Activated CD4-positive, alpha-beta T cell treated with anti-CD3 and anti-CD28 coated beads, Interleukin-10, Interleukin-2, amounts not matched to agents 100 ng/mL and 50 ng/mL, durations not matched to agents 16 hours and 8 hours (primary cell): ENCODE measurements around the gene IL20RB.
"Not testable (repeated sequence)": the region's sequence is repeated elsewhere in the genome, so short reads cannot be mapped to it uniquely, and the experiment has no call there.

ENCODE experiments used
- DNase-seq: peaks from one replicate; pipeline ENCODE4 v3.0.0-alpha.2; 2020

The IL20RB gene

DNA sequence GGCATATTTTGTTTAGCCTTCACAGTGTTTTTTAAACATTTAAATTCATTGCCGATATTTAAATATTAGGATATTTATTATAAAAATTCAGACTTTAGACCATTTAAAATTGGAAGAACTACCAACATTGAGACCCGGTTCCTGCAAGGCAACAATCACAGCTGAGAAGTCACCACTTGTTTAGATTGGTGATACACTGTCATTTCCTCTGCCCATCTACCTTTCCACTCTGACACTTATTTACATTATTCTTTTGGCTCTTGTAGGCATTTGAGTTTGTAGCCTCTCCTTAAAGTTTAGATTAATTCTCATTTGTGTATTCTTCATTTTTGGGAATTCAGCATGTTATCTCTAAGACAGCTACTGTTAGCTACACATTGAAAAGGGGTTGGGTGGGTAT, 10.3 kb upstream of the IL20RB start:
- DNase-seq: no peak

DNA sequence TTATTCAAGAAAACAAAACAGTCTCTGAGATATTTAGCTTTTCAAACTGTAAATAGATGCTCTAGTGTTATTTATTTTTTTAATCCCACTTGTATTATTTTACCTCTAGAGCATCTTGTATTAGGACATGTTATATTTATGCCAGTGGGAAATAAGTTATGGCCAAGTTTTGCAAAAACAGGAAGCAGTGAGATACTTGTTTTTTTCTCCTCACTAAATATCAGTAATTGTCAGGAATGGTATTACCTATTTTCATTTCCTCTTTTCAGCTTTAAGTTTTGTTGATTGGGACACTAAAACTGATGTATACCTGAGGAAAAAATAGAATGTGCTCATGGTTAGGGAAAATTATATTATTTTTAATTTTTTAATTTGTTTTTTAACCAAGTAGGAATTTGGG, 8.6 kb upstream of the IL20RB start:
- no peak for DNase-seq

DNA sequence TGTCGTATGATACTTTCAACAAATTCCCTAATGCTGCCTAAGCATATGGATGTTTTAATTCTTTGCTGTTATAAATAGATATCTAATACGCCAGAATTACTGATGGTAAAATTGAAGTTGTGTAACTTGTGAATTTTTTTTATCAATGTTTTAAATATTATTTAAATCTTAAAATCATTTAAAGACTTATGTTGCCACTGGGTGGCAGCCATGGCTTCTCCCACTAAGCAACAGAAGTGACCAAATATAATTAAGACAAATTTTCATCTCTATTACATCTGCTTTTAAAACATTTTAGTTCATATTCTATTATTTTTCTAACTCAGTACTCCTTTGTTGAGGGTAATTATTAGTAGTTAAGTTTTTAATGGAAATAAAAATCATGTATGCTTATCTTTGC, 8.1 kb upstream of the IL20RB start:
- DNase-seq: no peak

DNA sequence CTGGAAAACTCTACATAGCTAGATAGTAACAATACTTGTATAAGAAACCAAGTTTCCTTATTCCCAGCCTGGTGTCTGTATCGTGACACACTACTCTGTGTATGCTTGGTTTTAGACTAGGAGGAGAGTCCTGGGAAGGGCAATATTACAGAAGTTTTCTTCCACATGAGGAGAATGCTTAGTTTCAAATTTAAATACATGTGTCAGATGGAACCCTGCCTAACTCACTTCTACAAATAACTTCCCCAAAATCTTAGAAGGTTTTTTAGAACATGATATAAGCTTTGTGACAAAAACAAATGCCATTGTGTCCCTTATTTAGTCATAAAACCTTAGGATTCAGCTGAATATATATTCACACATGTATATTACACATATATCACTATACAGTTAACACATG, 7.2 kb upstream of the IL20RB start:
- no peak for DNase-seq

DNA sequence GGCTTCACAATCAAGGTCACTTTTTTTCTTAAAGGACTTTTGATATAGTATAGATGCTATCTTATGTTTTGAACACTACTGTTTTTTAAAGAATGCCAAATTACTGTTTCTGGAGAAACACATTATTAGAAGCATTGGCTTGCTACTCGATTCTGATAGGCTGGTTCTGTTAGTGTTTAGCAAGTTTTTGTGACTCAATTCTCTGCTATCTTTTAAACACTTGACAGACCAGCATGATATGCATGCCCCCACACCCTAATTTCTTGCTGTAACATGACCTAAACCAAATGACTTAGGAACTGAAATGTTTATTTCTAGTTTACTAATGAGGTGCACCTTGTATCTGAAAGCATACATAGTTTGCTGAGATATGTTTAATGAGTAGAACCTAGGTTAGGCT, 5.5 kb upstream of the IL20RB start:
- DNase-seq: no peak

DNA sequence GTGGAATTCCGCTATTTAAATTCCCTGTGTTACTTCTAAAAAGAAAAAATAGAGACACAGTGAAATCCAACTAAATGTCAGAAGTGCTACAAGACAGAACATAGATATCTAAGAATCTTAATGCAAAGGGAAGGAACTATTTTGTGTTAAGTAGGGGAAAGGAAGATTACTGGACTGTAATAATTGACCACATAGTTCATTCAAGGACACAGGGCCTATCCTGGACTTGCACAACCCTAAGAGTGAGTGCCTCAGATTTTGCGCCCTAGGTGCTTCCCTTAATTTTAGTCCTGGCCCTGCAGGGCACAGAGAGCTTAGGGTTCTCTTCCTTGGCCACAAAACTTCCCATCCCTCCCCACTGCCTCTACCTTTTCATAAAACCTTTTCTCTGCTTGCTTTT, 3.5 kb upstream of the IL20RB start:
- no peak for DNase-seq

DNA sequence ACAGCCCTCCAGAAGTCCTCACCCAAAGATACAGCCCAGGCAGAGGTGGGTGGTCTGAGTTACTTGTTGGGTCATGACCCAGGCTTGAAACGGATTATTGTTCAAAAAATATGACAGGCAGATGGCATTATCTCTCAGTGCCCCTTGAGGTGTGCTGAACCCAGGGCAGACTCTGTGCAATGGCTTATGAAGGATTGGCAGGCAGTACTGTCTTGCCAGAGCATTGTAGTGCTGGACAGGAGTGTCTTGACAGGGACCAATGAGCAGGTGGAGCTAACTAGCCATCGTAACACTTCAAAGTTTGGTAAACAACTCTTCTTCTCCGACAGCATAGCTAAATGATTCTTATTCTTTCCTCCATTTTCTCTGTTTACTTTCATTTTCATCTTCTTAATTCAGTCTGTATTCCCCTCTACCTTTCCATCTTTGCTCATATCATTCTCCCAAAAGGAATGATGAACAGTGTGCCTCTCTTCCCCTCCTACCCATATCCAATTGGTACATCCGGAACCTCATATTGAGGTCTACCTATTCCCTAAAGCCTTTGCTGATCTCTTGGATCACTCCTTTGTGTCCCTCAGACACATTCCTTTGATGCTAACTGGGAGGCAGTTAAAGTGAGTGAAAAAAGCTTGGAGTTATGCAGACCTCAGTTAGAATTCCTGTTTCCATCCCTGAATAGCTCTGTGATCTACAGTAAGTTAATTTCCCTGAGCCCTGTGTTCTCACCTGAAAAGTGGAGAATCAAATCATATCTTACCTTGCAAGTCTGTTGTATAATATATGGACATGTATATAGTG, 2.6 kb upstream of the IL20RB start:
- DNase-seq: no peak

DNA sequence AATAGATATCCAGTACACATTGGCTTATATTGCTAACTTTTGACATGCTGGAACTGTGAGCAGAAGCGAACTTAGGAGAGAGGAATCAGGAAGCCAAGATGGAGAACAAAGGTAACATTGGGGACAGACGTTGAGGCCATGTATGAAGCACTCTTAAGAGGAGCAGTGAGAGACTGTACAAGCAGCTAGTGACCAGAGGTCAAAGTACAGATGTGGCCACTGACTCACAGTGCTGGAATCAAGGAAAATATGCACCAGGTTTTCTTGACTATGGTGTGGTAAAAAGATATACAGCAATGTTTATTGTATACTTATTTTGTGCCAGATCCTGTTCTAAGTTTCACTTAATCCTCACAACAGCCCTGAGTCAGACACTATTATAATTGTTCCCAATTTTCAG, 2.0 kb upstream of the IL20RB start:
- DNase-seq: no peak

DNA sequence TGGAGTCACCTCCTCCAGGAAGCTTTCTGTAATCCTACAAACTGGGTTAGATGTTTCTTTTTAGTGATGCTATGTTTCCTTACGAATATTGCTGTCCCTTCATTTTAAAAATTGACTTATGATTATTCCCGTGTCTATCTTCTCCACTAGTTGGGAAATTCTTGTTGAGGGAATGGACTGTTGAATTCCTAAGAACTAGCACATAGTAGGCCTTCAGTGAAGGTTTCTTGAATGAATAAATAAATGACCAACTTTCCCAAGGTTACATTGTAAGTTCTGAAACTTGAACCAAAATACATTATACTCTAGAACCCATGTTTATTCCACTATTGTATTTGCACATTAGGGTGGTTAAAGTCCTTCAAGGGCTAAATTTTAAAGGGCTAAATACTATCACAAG, 812 bp upstream of the IL20RB start:
- DNase-seq: no peak

DNA sequence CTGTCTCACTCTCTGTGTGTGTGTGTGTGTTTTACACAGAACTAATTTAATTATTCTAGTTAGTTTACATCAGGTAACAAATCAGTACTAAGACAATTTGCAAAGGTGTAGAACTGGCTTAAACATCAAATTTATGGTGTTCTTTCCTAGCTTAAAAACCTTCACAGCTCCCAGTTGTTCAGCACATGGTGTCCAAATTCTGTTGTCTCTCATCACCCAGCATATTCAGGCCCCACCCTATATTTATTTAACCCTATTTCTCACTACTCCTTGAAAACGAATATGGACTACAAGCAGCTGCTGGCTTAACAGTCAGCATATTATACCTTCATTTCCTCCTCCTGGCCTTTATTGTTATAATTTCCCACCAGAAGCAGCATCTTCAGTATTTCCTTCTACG, 1.2 kb downstream of the IL20RB start:
- DNase-seq: no peak

DNA sequence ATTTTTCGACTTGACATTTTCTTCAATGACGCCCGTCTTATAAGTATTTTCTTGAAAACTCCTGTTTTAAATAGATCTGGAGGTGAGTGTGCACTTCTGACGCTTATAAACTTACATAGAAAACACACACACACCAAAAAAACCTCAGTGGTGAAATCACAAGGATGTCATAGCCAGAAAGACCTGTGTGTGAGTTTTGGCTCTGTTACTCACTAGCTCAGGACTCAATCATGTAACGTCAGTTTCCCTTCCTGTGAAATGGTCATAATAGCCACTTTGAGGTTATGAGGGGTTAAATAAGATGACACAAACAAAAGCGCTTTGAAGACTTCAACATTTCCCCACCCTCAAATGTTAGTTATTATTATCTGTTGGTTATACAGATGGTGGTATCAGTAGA, 1.8 kb downstream of the IL20RB start:
- no peak for DNase-seq

DNA sequence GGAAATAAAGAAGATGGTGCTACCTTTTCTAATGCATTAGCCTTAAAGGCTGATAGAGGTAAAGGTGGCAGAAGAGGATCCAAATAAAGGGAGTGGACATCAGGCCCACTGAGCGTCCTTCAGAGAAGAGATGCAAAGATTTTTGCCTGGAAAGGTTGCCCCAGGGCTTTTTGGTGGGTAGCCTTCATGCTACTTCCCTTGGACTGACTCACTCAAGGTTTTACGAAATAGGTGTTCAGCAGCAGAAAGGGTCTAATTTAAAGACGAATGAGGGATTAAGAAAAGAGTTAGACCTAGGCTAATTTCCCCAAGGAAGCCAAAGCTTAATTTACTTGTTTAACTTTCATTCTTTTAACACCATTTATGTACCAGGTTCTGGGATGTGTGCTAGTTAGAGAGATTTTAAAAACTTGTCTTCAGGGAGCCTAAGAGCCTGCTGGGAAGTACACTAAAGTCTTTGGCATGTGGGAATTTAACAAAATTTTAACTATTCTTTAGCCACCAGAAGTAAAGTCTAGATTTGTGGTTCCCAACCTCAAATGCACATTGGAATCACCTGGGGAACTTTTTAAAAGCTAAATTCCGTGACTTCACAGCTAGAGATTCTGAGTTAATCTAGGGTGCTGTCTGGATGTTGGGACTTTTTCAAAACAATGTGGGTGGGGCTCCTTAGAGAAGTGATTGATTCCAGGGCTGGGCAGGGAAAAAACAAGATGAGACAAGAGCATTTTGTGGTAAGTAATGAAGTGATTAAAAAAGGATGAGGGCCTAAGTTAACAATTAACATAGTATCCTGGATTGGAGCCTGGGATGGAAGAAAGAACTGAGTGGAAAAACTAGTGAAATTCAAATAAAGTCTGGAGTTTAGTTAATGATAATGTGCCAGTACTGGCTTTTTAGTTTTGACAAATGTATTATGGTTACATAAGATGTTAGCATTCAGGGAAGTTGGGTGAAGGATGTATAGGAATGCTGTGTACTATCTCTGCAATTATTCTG, 3.4 kb downstream of the IL20RB start:
- DNase-seq: no peak

DNA sequence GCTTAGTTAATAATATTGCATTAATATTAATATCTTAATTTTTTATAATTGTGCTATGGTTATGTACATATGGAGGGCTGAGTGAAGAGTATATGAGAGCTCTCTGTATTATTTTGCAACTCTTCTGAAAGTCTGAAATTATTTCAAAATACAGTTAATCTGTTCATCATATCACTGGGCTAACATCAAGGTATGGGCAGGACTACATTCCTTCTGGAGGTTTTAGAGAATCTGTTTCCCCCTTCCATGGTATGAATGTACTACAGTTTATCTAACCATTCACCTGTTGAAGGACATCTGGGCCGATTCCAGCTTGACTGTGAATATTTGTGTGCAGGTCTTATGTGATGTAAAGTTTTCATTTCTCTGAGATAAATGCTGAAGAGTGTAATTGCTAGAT, 5.1 kb downstream of the IL20RB start:
- DNase-seq: no peak

DNA sequence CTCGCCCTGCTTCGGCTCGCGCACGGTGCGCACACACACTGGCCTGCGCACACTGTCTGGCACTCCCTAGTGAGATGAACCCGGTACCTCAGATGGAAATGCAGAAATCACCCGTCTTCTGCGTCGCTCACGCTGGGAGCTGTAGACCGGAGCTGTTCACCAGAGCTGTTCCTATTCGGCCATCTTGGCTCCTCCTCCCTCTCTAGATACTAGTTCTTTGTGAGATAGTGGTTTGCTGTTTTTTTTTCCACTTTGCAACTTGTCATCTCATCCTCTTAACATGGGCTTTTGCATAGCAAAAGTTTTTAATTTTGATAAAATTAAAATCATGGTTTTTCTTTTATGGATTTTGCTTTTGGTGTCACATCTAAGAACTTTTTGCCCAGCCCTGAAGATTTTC, 11.8 kb downstream of the IL20RB start:
- not testable (repeated sequence) for DNase-seq

DNA sequence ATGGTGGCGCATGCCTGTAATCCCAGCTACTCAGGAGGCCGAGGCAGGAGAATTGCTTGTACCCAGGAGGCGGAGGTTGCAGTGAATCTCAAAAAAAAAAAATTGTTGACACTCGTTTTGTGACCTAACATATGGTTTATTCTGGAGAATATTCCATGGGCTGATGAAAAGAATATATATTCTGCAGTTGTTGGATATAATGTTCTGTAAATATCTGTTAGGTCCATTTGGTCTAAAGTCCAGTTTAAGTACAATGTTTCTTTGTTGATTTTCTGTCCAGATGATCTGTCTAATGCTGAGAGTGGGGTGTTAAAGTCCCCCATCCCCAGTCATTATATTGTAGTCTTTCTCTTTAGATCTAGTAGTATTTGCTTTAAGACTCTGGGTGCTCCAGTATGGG, 15.6 kb downstream of the IL20RB start:
- DNase-seq: no peak

DNA sequence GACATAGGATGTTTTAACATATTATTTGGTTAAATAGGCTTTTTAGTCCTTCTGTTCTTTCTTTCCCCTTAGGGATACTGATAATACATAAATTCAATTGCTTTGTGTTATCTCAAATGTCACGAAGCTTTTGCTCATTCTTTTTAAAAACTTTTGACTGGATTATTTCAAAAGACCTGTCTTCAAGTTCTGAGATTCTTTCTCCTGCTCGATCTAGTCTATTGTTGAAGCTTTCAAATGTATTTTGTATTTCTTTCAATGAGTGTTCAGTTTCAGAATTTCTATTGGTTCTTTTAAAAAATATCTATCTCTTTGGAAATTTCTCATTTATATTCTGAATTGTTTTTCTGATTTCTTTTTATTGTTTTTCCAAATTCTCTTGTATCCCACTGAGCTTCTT, 16.9 kb downstream of the IL20RB start:
- DNase-seq: no peak

DNA sequence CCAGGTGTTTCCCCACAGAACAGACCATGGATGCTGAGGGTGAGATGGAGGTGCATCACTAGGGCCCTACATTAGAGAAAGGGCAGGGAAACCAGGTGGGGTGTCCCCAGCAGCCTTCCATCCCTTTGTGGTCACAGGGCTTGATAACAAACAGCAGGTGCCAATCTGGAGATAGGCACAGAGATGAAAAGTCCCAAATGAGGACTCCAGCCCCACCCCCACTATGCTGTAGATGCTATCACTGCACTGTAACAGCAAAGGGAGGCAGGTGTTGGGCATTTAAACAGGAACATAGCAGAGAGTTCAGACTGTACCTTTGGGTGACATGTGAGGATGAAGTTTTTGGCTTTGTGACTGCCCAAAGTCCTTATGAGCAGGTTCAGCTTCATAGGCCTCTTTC, 21.4 kb downstream of the IL20RB start:
- DNase-seq: no peak

DNA sequence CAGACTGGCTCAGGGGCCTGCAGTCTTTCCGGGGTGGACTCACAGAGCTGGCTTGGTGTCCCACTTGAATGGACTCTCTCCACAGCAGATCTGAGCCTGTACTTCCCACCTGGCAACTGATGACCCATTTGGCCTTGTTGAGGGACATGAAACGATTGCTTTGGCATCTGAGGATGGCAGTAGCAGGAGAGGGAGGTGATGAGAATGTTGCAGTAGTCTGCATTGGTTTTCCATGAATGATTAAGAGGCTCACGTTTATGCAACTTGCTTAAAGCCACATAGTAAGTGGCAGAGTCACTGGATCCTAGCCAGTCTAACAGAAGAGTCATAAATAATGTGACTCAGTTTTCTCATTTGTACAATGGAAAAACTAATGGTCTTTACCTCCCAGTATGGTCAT, 21.9 kb downstream of the IL20RB start:
- DNase-seq: no peak

DNA sequence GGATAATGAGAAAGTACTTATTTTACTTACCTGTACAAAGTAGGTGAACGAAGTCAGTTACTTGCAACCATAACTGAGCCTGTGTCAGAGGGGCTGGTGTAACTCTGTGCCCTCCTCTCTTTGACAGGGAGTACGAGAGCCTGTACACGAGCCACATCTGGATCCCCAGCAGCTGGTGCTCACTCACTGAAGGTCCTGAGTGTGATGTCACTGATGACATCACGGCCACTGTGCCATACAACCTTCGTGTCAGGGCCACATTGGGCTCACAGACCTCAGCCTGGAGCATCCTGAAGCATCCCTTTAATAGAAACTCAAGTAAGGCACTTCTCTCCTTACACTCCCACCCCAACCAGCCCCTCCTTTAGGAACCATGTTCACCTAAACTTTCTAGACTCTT, 24.2 kb downstream of the IL20RB start:
- no peak for DNase-seq

DNA sequence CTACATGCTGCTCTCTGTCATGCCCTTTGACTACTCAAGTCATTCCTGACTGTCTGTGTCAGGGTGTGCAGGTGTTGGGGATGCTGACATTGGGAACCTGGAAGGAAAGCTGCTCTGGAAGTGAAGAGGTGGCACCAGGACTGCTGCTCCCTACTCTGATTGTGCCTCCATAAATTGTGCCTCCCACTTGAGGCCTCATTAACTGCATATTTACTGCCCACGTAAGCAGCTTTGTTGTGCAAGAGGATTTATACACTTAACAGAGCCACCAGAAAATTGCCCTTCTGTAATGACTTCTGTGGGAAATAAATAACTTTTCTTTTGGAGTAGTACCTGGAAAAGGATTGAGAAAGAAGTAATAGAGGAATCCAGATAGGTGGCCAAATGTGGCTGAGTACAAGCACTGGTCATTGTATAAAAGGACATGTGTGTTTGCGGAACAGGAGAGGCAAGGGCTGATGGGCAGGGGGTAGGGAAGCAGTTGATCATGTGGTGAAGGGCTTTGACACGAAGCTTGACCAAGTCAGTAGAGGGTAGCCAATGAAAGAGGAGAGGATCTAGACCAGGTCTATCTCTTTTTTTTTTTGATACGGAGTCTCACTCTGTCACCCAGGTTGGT, 24.8 kb downstream of the IL20RB start:
- DNase-seq: no peak

DNA sequence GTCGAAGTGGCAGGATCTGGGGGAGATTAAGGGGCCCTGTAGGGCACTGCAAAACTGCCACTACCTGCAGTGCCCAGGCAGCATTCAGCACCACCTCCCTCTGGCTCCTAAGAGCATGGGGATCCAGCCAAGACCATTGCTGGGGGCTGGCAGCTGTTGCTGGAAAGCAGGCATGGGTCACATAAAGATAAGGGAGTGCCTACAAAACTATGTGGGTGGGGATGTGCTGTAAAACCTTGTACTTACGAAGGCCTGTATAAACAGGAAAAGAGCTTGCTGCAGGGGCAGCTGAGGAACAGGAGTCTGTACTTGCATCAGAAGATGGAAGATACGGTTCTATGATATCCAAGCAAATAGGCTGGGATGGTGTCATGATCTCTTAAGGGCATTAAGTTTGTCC, 27.1 kb downstream of the IL20RB start:
- DNase-seq: no peak

DNA sequence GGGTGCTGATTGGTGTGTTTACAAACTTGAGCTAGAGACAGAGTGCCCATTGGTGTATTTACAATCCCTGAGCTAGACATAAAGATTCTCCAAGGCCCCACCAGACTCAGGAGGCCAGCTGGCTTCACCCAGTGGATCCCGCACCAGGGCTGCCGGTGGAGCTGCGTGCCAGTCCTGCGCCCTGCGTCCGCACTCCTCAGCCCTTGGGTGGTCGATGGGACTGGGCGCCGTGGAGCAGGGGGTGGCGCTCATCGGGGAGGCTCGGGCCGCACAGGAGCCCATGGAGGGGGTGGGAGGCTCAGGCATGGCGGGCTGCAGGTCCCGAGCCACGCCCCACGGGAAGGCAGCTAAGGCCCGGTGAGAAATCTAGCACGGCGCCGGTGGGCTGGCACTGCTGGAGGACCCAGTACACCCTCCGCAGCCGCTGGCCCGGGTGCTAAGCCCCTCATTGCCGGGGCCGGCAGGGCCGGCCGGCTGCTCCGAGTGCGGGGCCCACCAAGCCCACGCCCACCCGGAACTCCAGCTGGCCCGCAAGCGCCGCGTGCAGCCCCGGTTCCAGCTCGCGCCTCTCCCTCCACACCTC, 29.7 kb downstream of the IL20RB start:
- not testable (repeated sequence) for DNase-seq

DNA sequence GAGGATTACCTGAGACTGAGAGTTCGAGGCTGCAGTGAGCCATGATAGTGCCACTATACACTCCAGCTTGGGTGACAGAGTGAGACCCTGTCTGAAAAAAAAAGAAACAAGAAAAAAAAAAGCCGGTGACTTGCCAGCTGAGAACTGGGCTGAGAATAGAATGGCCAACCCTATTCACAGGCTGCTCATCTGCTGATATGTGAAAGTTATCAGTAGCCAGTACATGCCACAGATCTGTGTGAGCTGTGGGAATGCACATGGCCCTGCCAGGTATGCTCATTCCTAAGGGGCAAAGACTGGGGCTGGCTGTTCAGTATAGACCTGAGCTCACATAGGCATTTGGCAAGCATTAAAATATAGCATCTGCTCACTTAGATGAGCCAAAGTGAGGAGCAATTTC, 30.9 kb downstream of the IL20RB start:
- no peak for DNase-seq
